OCI-LY1 (cell line): ENCODE data around the gene FREM2.

ENCODE experiments used
- H2AFZ ChIP-seq: fragments of 200-600 bp; sonication (generic), shearing (Covaris generic); 2 replicates; pipeline ENCODE4 v1.6.0; 2014; ENCODE audit warnings: antibody characterized with exemption, mild to moderate bottlenecking, low read length
- H3F3A ChIP-seq: fragments of 200-600 bp; sonication (generic), shearing (Covaris generic); 2 replicates; pipeline ENCODE4 v1.6.0; 2014; ENCODE audit warnings: mild to moderate bottlenecking, antibody characterized with exemption, low read length, moderate library complexity; ENCODE audit not compliant: insufficient read depth
- H3K27ac ChIP-seq: fragments of 200-600 bp; sonication (generic); 2 replicates; pipeline ENCODE4 v1.5.1; 2014; ENCODE audit warnings: low read length, mixed run types, mild to moderate bottlenecking, low read depth; ENCODE audit not compliant: poor library complexity, severe bottlenecking
- H3K27me3 ChIP-seq: fragments of 200-600 bp; sonication (generic); 2 replicates; pipeline ENCODE4 v1.6.0; 2014; ENCODE audit warnings: antibody characterized with exemption, mild to moderate bottlenecking, low read length, moderate library complexity; ENCODE audit not compliant: insufficient read depth
- H3K36me3 ChIP-seq: fragments of 200-600 bp; sonication (generic); 2 replicates; pipeline ENCODE4 v1.6.1; 2014; ENCODE audit warnings: mild to moderate bottlenecking, antibody characterized with exemption, low read length, moderate library complexity, mixed read lengths; ENCODE audit not compliant: insufficient read depth
- H3K4me1 ChIP-seq: fragments of 200-600 bp; sonication (generic); 2 replicates; pipeline ENCODE4 v1.5.1; 2014; ENCODE audit warnings: mild to moderate bottlenecking, low read length, moderate library complexity; ENCODE audit not compliant: insufficient read depth, severe bottlenecking
- H3K4me2 ChIP-seq: fragments of 200-600 bp; sonication (generic), shearing (Covaris generic); 2 replicates; pipeline ENCODE4 v1.6.1; 2014; ENCODE audit warnings: low read length
- H3K4me3 ChIP-seq: fragments of 200-600 bp; sonication (generic); 2 replicates; pipeline ENCODE4 v1.5.1; 2014; ENCODE audit warnings: low read length, low read depth, mild to moderate bottlenecking, mixed read lengths; ENCODE audit not compliant: poor library complexity, severe bottlenecking
- H3K79me2 ChIP-seq: fragments of 200-600 bp; shearing (Covaris generic); 2 replicates; pipeline ENCODE4 v1.6.1; 2016; ENCODE audit warnings: mixed run types, low read length, mixed read lengths; ENCODE audit not compliant: insufficient read depth
- H3K9ac ChIP-seq: fragments of 200-600 bp; sonication (generic), shearing (Covaris generic); 2 replicates; pipeline ENCODE4 v1.6.1; 2014; ENCODE audit warnings: mild to moderate bottlenecking, low read length, mixed read lengths
- H3K9me2 ChIP-seq: fragments of 200-600 bp; sonication (generic), shearing (Covaris generic); 2 replicates; pipeline ENCODE4 v1.6.1; 2014; ENCODE audit warnings: low read depth, mild to moderate bottlenecking, low read length, mixed read lengths
- H3K9me3 ChIP-seq: fragments of 200-600 bp; shearing (Covaris generic); 2 replicates; pipeline ENCODE4 v1.6.1; 2014; ENCODE audit warnings: low read length, mixed read lengths
- H4K20me1 ChIP-seq: fragments of 200-600 bp; sonication (generic), shearing (Covaris generic); 2 replicates; pipeline ENCODE4 v1.6.0; 2016; ENCODE audit warnings: mild to moderate bottlenecking, low read length; ENCODE audit not compliant: insufficient read depth
- EZH2 ChIP-seq: fragments of 200-600 bp; sonication (generic), shearing (Covaris generic); IDR thresholded peaks from 2 replicates; pipeline ENCODE4 v1.8.0; 2017; ENCODE audit warnings: borderline replicate concordance, mixed run types, mild to moderate bottlenecking, antibody characterized with exemption, low read length, moderate library complexity, mixed read lengths
- TF ChIP-seq, protein P1 (sequence below): fragments of 200-600 bp; sonication (generic), shearing (Covaris generic); IDR thresholded peaks from 2 replicates; pipeline ENCODE4 v1.5.1; 2017; ENCODE audit warnings: mild to moderate bottlenecking, antibody characterized with exemption, low read length, moderate library complexity, mixed read lengths

Gene FREM2

DNA sequence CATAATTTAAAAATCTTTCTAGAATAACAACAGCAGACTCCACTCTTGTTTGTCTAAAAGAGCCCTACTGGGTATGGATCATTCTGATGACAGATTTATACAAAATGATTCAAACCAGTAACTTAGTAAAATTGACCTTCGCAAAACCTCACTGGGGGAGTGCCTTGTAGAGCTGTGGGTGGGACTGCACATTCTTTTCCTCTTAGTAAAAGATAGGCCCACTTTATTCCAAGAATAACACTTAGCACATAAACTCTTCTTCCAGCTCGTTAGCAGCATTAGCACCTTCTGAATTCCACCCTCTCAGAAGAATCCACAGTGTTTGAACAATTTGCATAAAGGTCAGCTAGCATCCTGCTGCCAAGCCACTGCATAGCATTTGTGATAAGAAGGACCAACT, 196.9 kb downstream of the FREM2 start:
- H3K79me2 ChIP-seq: no peaks in the 10 kb centered on the region
- H3K4me3 ChIP-seq: no peak overlapping the region
- no peaks in the 10 kb centered on the region for H3F3A ChIP-seq
- H3K4me1 ChIP-seq: no peaks in the 10 kb centered on the region
- no peaks in the 10 kb centered on the region for H3K36me3 ChIP-seq
- no peak for TF ChIP-seq EZH2
- TF ChIP-seq, protein P1, sequence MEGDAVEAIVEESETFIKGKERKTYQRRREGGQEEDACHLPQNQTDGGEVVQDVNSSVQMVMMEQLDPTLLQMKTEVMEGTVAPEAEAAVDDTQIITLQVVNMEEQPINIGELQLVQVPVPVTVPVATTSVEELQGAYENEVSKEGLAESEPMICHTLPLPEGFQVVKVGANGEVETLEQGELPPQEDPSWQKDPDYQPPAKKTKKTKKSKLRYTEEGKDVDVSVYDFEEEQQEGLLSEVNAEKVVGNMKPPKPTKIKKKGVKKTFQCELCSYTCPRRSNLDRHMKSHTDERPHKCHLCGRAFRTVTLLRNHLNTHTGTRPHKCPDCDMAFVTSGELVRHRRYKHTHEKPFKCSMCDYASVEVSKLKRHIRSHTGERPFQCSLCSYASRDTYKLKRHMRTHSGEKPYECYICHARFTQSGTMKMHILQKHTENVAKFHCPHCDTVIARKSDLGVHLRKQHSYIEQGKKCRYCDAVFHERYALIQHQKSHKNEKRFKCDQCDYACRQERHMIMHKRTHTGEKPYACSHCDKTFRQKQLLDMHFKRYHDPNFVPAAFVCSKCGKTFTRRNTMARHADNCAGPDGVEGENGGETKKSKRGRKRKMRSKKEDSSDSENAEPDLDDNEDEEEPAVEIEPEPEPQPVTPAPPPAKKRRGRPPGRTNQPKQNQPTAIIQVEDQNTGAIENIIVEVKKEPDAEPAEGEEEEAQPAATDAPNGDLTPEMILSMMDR: no peak
- no peaks in the 10 kb centered on the region for H3K9me3 ChIP-seq
- no peaks in the 10 kb centered on the region for H4K20me1 ChIP-seq
- H2AFZ ChIP-seq: no peak overlapping the region
- no peak overlapping the region for H3K9ac ChIP-seq
- H3K27me3 ChIP-seq: no peaks in the 10 kb centered on the region
- no peak overlapping the region for H3K4me2 ChIP-seq
- no peaks in the 10 kb centered on the region for H3K9me2 ChIP-seq
- no peak overlapping the region for H3K27ac ChIP-seq

DNA sequence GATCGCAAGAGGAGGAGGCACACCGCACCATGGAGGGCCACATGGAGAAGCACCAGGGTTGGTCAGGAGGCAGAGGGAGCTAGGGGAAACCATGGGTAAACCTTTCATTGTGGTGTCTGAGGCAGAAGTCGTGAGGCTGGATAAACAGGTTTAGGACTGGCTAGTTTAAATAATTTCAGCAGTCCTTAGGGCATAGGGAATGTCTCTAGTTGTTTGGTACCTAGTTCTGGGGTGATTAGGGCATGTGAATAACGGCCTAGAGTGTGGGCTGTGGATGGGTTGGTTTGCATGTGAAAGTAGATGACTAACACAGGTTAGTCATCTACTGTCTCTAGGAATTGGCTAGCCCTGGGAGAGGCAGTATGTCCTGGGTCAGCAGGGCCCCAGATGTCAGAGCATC, 201.4 kb downstream of the FREM2 start:
- Histone ChIP-seq H3K9me2 (no peaks in the 10 kb centered on the region), H4K20me1 (no peaks in the 10 kb centered on the region), H2AFZ (no peak overlapping the region), H3F3A (no peaks in the 10 kb centered on the region), H3K27me3 (no peaks in the 10 kb centered on the region), H3K79me2 (no peaks in the 10 kb centered on the region), H3K36me3 (no peaks in the 10 kb centered on the region), H3K4me2 (no peak overlapping the region), H3K9ac (no peak overlapping the region), H3K9me3 (no peaks in the 10 kb centered on the region), H3K27ac (no peak overlapping the region), H3K4me3 (no peak overlapping the region), H3K4me1 (no peaks in the 10 kb centered on the region)
- TF ChIP-seq EZH2: no peak

DNA sequence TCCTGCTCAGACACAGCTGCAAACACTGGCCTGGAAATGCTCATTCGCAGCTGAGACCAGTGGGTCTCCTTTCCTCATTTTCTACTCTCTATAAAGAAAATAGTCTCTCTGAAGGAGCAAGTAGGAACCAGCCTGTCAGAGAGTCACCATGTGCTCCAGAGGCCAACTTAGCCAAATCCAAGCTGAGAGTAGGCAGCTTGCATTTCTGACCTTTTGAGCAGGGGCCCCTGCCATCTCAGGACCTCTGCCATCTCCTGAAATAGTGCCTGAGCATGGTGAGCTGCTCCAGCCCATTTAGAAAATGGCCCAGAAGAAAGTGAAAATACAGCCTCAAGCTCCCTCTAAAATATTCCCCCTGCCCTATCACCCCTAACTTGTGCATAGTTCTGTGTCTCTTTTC, 208.2 kb downstream of the FREM2 start:
- TF ChIP-seq, protein P1: no peak
- no peak for TF ChIP-seq EZH2
- Histone ChIP-seq H3K4me2 (no peak overlapping the region), H3K9me2 (no peaks in the 10 kb centered on the region), H3F3A (no peaks in the 10 kb centered on the region), H3K27me3 (no peaks in the 10 kb centered on the region), H3K27ac (no peak overlapping the region), H3K4me1 (peaks cover 4% of the 10 kb centered on the region), H3K79me2 (no peaks in the 10 kb centered on the region), H3K9ac (no peak overlapping the region), H3K4me3 (no peak overlapping the region), H3K9me3 (no peaks in the 10 kb centered on the region), H4K20me1 (no peaks in the 10 kb centered on the region), H2AFZ (no peak overlapping the region), H3K36me3 (no peaks in the 10 kb centered on the region)

DNA sequence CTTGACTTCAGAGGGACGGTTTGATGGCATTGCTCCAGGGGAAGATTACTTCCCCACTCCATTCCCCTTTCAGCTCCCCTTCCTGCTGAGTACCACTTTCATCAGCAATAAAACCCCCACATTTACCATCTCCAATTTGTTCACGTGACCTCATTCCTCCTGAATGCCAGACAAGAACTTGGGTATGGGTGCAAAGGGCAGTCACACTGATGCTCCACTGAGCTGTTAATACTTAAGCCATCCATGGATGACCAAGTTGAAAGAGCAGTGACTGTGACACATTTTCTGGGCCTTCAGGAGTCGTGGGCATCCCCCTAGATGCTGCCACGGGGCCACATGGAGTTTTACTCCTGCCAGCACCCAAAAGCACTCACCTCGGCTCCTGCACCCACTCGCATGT, 210.6 kb downstream of the FREM2 start:
- no peak overlapping the region for H2AFZ ChIP-seq
- H3K4me2 ChIP-seq: no peak overlapping the region
- no peaks in the 10 kb centered on the region for H3K9me3 ChIP-seq
- H3K9me2 ChIP-seq: no peaks in the 10 kb centered on the region
- no peak overlapping the region for H3K9ac ChIP-seq
- H3K79me2 ChIP-seq: no peaks in the 10 kb centered on the region
- H3K4me3 ChIP-seq: no peak overlapping the region
- H3K4me1 ChIP-seq: peaks cover 4% of the 10 kb centered on the region
- no peaks in the 10 kb centered on the region for H4K20me1 ChIP-seq
- TF ChIP-seq, protein P1: no peak
- TF ChIP-seq EZH2: no peak
- no peak overlapping the region for H3K27ac ChIP-seq
- H3K27me3 ChIP-seq: no peaks in the 10 kb centered on the region
- no peaks in the 10 kb centered on the region for H3F3A ChIP-seq
- no peaks in the 10 kb centered on the region for H3K36me3 ChIP-seq
